ENCODE measurements around the gene DYNC2LI1. TPM values are rescaled to one million over a fixed set of nuclear protein-coding genes. Genes with fewer than 3 reads are reported as not detected.

The DYNC2LI1 gene
- total RNA-seq, 2 experiments from 2014 or later, result 8.0 to 8.9 TPM

- Mint-ChIP-seq H3K36me3 (ENCODE audit: low read depth) (no peaks in the 10 kb centered on the region), H3K9me3 (no peaks in the 10 kb centered on the region), H3K27me3 (ENCODE audit: low read depth) (no peaks in the 10 kb centered on the region), H3K4me3 (no peak overlapping the region), H3K4me1 (ENCODE audit: low read depth) (no peaks in the 10 kb centered on the region), H3K27ac (no peak overlapping the region)
- no peak for DNase-seq
- CTCF ChIA-PET, result interaction anchor here (0.6 to 0.7 kb wide), 3 partner anchors 15 to 351 kb away, joined by 3 to 5 read pairs (median 4); no protein-coding TSS in a partner anchor
- intact Hi-C loops (cut with micrococcal nuclease), result no loop called here
Measured at GRCh38 chr2:43743706-43744105, 30.1 kb upstream of the DYNC2LI1 start.

- no peaks in the 10 kb centered on the region for H3K36me3 Mint-ChIP-seq (ENCODE audit: low read depth)
- no peak for DNase-seq
- intact Hi-C loops (cut with micrococcal nuclease), result no loop called here
- H3K9me3 Mint-ChIP-seq, result no peaks in the 10 kb centered on the region
- no peaks in the 10 kb centered on the region for H3K4me1 Mint-ChIP-seq (ENCODE audit: low read depth)
- H3K4me3 Mint-ChIP-seq, result no peak overlapping the region
- CTCF ChIA-PET, result no interaction called here
- H3K27me3 Mint-ChIP-seq (ENCODE audit: low read depth), result no peaks in the 10 kb centered on the region
- no peak overlapping the region for H3K27ac Mint-ChIP-seq
Measured at GRCh38 chr2:43745457-43745856, 28.4 kb upstream of the DYNC2LI1 start.

- H3K36me3 Mint-ChIP-seq (ENCODE audit: low read depth), result no peaks in the 10 kb centered on the region
- no peaks in the 10 kb centered on the region for H3K27me3 Mint-ChIP-seq (ENCODE audit: low read depth)
- intact Hi-C loops (cut with micrococcal nuclease), result no loop called here
- no peaks in the 10 kb centered on the region for H3K4me1 Mint-ChIP-seq (ENCODE audit: low read depth)
- peak; percentile 33 for DNase-seq
- H3K4me3 Mint-ChIP-seq, result no peak overlapping the region
- H3K27ac Mint-ChIP-seq, result no peak overlapping the region
- CTCF ChIA-PET, result no interaction called here
- no peaks in the 10 kb centered on the region for H3K9me3 Mint-ChIP-seq
Measured at GRCh38 chr2:43748333-43748732, 25.5 kb upstream of the DYNC2LI1 start.

GRCh38 chr2:43749583-43749982 lies 24.3 kb upstream of the DYNC2LI1 start:
- Mint-ChIP-seq H3K36me3 (ENCODE audit: low read depth) (no peaks in the 10 kb centered on the region), H3K9me3 (no peaks in the 10 kb centered on the region), H3K4me1 (ENCODE audit: low read depth) (no peaks in the 10 kb centered on the region), H3K27me3 (ENCODE audit: low read depth) (no peaks in the 10 kb centered on the region), H3K27ac (no peak overlapping the region), H3K4me3 (no peak overlapping the region)
- no peak for DNase-seq
- intact Hi-C loops (cut with micrococcal nuclease), result no loop called here
- CTCF ChIA-PET, result interaction anchor here (0.7 kb wide), 1 partner anchor 1131 kb away, joined by 3 read pairs; no protein-coding TSS in a partner anchor

- Mint-ChIP-seq H3K27me3 (ENCODE audit: low read depth) (no peaks in the 10 kb centered on the region), H3K4me3 (no peak overlapping the region), H3K9me3 (no peaks in the 10 kb centered on the region), H3K36me3 (ENCODE audit: low read depth) (no peaks in the 10 kb centered on the region), H3K4me1 (ENCODE audit: low read depth) (no peaks in the 10 kb centered on the region), H3K27ac (no peak overlapping the region)
- DNase-seq, result no peak
- CTCF ChIA-PET, result interaction anchor here (0.7 kb wide), 1 partner anchor 635 kb away, joined by 3 read pairs; no protein-coding TSS in a partner anchor
- intact Hi-C loops (cut with micrococcal nuclease), result no loop called here
Measured at GRCh38 chr2:43751476-43751990, 22.3 kb upstream of the DYNC2LI1 start.

GRCh38 chr2:43752302-43752701 lies 21.5 kb upstream of the DYNC2LI1 start:
- H3K9me3 Mint-ChIP-seq, result no peaks in the 10 kb centered on the region
- no peak overlapping the region for H3K27ac Mint-ChIP-seq
- no peaks in the 10 kb centered on the region for H3K4me1 Mint-ChIP-seq (ENCODE audit: low read depth)
- DNase-seq, result no peak
- intact Hi-C loops (cut with micrococcal nuclease), result no loop called here
- no peaks in the 10 kb centered on the region for H3K36me3 Mint-ChIP-seq (ENCODE audit: low read depth)
- no peak overlapping the region for H3K4me3 Mint-ChIP-seq
- H3K27me3 Mint-ChIP-seq (ENCODE audit: low read depth), result no peaks in the 10 kb centered on the region
- CTCF ChIA-PET, result interaction anchor here (0.7 kb wide), 1 partner anchor 634 kb away, joined by 3 read pairs; no protein-coding TSS in a partner anchor

- no peaks in the 10 kb centered on the region for H3K9me3 Mint-ChIP-seq
- H3K4me3 Mint-ChIP-seq, result no peak overlapping the region
- no peaks in the 10 kb centered on the region for H3K4me1 Mint-ChIP-seq (ENCODE audit: low read depth)
- H3K36me3 Mint-ChIP-seq (ENCODE audit: low read depth), result no peaks in the 10 kb centered on the region
- no peak overlapping the region for H3K27ac Mint-ChIP-seq
- CTCF ChIA-PET, result no interaction called here
- H3K27me3 Mint-ChIP-seq (ENCODE audit: low read depth), result no peaks in the 10 kb centered on the region
- no peak for DNase-seq
- intact Hi-C loops (cut with micrococcal nuclease), result no loop called here
Measured at GRCh38 chr2:43754180-43754579, 19.7 kb upstream of the DYNC2LI1 start.

GRCh38 chr2:43758739-43759138 lies 15.1 kb upstream of the DYNC2LI1 start:
- H3K36me3 Mint-ChIP-seq (ENCODE audit: low read depth), result no peaks in the 10 kb centered on the region
- H3K4me3 Mint-ChIP-seq, result no peak overlapping the region
- H3K27me3 Mint-ChIP-seq (ENCODE audit: low read depth), result no peaks in the 10 kb centered on the region
- H3K27ac Mint-ChIP-seq, result no peak overlapping the region
- intact Hi-C loops (cut with micrococcal nuclease), result no loop called here
- no peak for DNase-seq
- no peaks in the 10 kb centered on the region for H3K9me3 Mint-ChIP-seq
- H3K4me1 Mint-ChIP-seq (ENCODE audit: low read depth), result peaks cover 3% of the 10 kb centered on the region
- CTCF ChIA-PET, result no interaction called here

GRCh38 chr2:43759195-43759594 lies 14.6 kb upstream of the DYNC2LI1 start:
- H3K27ac Mint-ChIP-seq, result no peak overlapping the region
- H3K36me3 Mint-ChIP-seq (ENCODE audit: low read depth), result no peaks in the 10 kb centered on the region
- H3K4me3 Mint-ChIP-seq, result no peak overlapping the region
- intact Hi-C loops (cut with micrococcal nuclease), result no loop called here
- DNase-seq, result no peak
- CTCF ChIA-PET, result no interaction called here
- H3K4me1 Mint-ChIP-seq (ENCODE audit: low read depth), result peaks cover 3% of the 10 kb centered on the region
- H3K9me3 Mint-ChIP-seq, result no peaks in the 10 kb centered on the region
- H3K27me3 Mint-ChIP-seq (ENCODE audit: low read depth), result no peaks in the 10 kb centered on the region

- H3K9me3 Mint-ChIP-seq, result peaks cover 1% of the 10 kb centered on the region
- CTCF ChIA-PET, result no interaction called here
- H3K4me1 Mint-ChIP-seq (ENCODE audit: low read depth), result peaks cover 12% of the 10 kb centered on the region
- H3K27ac Mint-ChIP-seq, result no peak overlapping the region
- H3K4me3 Mint-ChIP-seq, result no peak overlapping the region
- H3K27me3 Mint-ChIP-seq (ENCODE audit: low read depth), result no peaks in the 10 kb centered on the region
- H3K36me3 Mint-ChIP-seq (ENCODE audit: low read depth), result no peaks in the 10 kb centered on the region
- DNase-seq, result no peak
- intact Hi-C loops (cut with micrococcal nuclease), result no loop called here
Measured at GRCh38 chr2:43762286-43762685, 11.6 kb upstream of the DYNC2LI1 start.

- Mint-ChIP-seq H3K4me3 (no peak overlapping the region), H3K27ac (no peak overlapping the region), H3K4me1 (ENCODE audit: low read depth) (peaks cover 12% of the 10 kb centered on the region), H3K36me3 (ENCODE audit: low read depth) (no peaks in the 10 kb centered on the region), H3K9me3 (peaks cover 1% of the 10 kb centered on the region), H3K27me3 (ENCODE audit: low read depth) (no peaks in the 10 kb centered on the region)
- DNase-seq, result no peak
- CTCF ChIA-PET, result no interaction called here
- intact Hi-C loops (cut with micrococcal nuclease), result no loop called here
Measured at GRCh38 chr2:43763091-43763490, 10.7 kb upstream of the DYNC2LI1 start.

- H3K27ac Mint-ChIP-seq, result no peak overlapping the region
- H3K9me3 Mint-ChIP-seq, result peaks cover 1% of the 10 kb centered on the region
- CTCF ChIA-PET, result no interaction called here
- no peaks in the 10 kb centered on the region for H3K36me3 Mint-ChIP-seq (ENCODE audit: low read depth)
- intact Hi-C loops (cut with micrococcal nuclease), result no loop called here
- H3K4me3 Mint-ChIP-seq, result no peak overlapping the region
- H3K27me3 Mint-ChIP-seq (ENCODE audit: low read depth), result no peaks in the 10 kb centered on the region
- peaks cover 12% of the 10 kb centered on the region for H3K4me1 Mint-ChIP-seq (ENCODE audit: low read depth)
- DNase-seq, result no peak
Measured at GRCh38 chr2:43764086-43764705, 9.6 kb upstream of the DYNC2LI1 start.

GRCh38 chr2:43766006-43766405 lies 7.8 kb upstream of the DYNC2LI1 start:
- Mint-ChIP-seq H3K4me3 (no peak overlapping the region), H3K27ac (no peak overlapping the region), H3K36me3 (ENCODE audit: low read depth) (no peaks in the 10 kb centered on the region), H3K4me1 (ENCODE audit: low read depth) (peaks cover 12% of the 10 kb centered on the region), H3K9me3 (peaks cover 1% of the 10 kb centered on the region), H3K27me3 (ENCODE audit: low read depth) (no peaks in the 10 kb centered on the region)
- DNase-seq, result no peak
- intact Hi-C loops (cut with micrococcal nuclease), result no loop called here
- CTCF ChIA-PET, result no interaction called here
